Spleen (tissue), 7 donors: ENCODE measurements around the gene PCSK4.

Source experiments
- POLR2AphosphoS5 ChIP-seq, 3 donors: sonication (generic); formaldehyde crosslinking; IDR thresholded peaks; one replicate each; pipeline ENCODE4 v1.5.1; 2017; ENCODE audit warnings: antibody characterized with exemption in 3 of 3
- TF ChIP-seq, protein P1 (sequence below), 11 experiments: fragments of 200-600 bp in 7 of 11; fragments of 450-650 bp in 4 of 11; sonication (generic) in 4 of 11; IDR thresholded peaks in 8 of 11; conservative IDR thresholded peaks in 3 of 11; 1 replicate in 7 of 11; 2 replicates in 4 of 11; pipeline versions ENCODE4 v1.4.0 to v1.8.0; 2016 to 2021; ENCODE audit warnings: antibody characterized with exemption in 11 of 11, inconsistent platforms in 4 of 11, mild to moderate bottlenecking in 1 of 11
- donor health status: DM: no; HTN: no; CAD: no; lungs with moderate emphysema.
- donor health status: DM: no; HTN: no; CAD: no.
- donor health status: DM: no; HTN: no; CAD: no.

GRCh38 chr19:1445932-1446712, 44.0 kb downstream of the PCSK4 start:
- TF ChIP-seq POLR2AphosphoS5 (IDR thresholded peaks at IDR 0.05): no peak
- TF ChIP-seq, protein P1, sequence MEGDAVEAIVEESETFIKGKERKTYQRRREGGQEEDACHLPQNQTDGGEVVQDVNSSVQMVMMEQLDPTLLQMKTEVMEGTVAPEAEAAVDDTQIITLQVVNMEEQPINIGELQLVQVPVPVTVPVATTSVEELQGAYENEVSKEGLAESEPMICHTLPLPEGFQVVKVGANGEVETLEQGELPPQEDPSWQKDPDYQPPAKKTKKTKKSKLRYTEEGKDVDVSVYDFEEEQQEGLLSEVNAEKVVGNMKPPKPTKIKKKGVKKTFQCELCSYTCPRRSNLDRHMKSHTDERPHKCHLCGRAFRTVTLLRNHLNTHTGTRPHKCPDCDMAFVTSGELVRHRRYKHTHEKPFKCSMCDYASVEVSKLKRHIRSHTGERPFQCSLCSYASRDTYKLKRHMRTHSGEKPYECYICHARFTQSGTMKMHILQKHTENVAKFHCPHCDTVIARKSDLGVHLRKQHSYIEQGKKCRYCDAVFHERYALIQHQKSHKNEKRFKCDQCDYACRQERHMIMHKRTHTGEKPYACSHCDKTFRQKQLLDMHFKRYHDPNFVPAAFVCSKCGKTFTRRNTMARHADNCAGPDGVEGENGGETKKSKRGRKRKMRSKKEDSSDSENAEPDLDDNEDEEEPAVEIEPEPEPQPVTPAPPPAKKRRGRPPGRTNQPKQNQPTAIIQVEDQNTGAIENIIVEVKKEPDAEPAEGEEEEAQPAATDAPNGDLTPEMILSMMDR (IDR thresholded peaks at IDR 0.05 in 8 of 11, conservative IDR thresholded peaks at IDR 0.05 in 3 of 11): no peak
